HUES64 (cell line): ENCODE measurements around the gene GPR162.

Experiments used
- H3K27ac ChIP-seq: 2 replicates; pipeline ENCODE4 v1.7.0; 2013; ENCODE audit warnings: low read depth, low read length, inconsistent platforms
- H3K27me3 ChIP-seq: 2 replicates; pipeline ENCODE4 v1.6.1; 2013; ENCODE audit warnings: mild to moderate bottlenecking, low read length; ENCODE audit not compliant: insufficient read depth
- H3K36me3 ChIP-seq: 2 replicates; pipeline ENCODE4 v1.6.1; 2013; ENCODE audit warnings: mild to moderate bottlenecking, low read length; ENCODE audit not compliant: insufficient read depth
- H3K4me1 ChIP-seq: 2 replicates; pipeline ENCODE4 v1.6.1; 2013; ENCODE audit warnings: mild to moderate bottlenecking, low read length, moderate library complexity; ENCODE audit not compliant: insufficient read depth
- H3K4me3 ChIP-seq: 2 replicates; pipeline ENCODE4 v1.5.1; 2013; ENCODE audit warnings: mild to moderate bottlenecking, low read length, moderate library complexity
- H3K9ac ChIP-seq: 2 replicates; pipeline ENCODE4 v1.6.1; 2013; ENCODE audit warnings: mild to moderate bottlenecking, low read depth, low read length
- H3K9me3 ChIP-seq: 2 replicates; pipeline ENCODE4 v1.6.1; 2013; ENCODE audit warnings: low read depth, low read length; ENCODE audit not compliant: insufficient read depth
- WGBS: fragments of 150-250, 120-280 bp; methylation state at CpG from one replicate; pipeline ENCODE4 v1.1.7; 2013; ENCODE audit warnings: missing lambda C conversion rate; 5-methylcytosine and 5-hydroxymethylcytosine counted together

GPR162 gene

DNA sequence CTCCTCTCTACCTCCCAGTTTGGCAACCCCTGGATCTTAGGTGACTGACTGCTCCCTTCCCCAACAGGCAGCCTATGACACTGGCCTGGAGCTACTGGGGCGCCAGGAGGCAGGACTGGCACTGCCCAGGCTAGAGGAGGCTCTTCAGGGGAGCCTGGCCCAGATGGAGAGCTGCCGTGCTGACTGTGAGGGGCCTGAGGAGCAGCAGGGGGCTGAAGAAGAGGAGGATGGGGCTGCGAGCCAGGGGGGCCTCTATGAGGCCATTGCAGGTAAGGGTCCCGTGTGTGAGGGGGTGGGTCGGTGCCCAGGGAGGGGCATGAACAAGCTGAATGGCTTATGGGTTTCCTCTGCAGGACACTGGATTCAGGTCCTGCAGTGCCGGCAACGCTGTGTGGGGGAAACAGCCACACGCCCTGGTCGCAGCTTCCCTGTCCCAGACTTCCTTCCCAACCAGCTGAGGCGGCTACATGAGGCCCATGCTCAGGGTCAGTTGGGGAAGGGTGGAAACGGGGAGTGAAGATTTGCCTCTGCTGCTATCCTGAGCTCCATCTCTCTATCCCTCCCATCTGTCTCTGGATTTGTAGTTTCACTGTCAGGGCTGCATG lies 8.8 kb downstream of the GPR162 start:
- Histone ChIP-seq H3K9ac (no peak overlapping the region), H3K27ac (no peak overlapping the region), H3K4me1 (peaks cover 11% of the 10 kb centered on the region), H3K36me3 (peaks cover 49% of the 10 kb centered on the region), H3K4me3 (peak overlapping the region; percentile 97; the same call in 1 of the 2 replicates), H3K27me3 (peaks cover under 1% of the 10 kb centered on the region; the same call in 1 of the 2 replicates), H3K9me3 (no peaks in the 10 kb centered on the region)
- 89% methylated on average over 11 of the region's 11 CpGs for WGBS

DNA sequence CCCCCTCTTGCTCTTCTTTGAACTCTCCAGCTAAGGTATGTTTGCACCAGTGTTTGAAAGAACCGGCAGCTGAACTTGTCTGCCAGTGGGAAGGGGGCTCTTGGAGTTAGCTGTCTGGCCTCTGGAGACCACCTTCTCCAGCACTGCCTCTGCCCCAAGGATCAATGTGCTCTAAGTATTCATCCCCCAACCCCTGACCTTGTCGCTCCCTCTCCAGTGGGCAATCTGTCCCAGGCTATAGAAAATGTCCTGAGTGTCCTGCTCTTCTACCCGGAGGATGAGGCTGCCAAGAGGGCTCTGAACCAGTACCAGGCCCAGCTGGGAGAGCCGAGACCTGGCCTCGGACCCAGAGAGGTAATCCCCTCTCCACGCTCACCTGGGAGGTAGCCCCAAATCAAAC lies 9.4 kb downstream of the GPR162 start:
- Histone ChIP-seq H3K4me1 (peaks cover 11% of the 10 kb centered on the region), H3K9ac (no peak overlapping the region), H3K36me3 (peaks cover 51% of the 10 kb centered on the region), H3K4me3 (no peak overlapping the region), H3K9me3 (no peaks in the 10 kb centered on the region), H3K27me3 (no peaks in the 10 kb centered on the region; the same call in 1 of the 2 replicates), H3K27ac (no peak overlapping the region)
- WGBS, result 91% methylated on average over 6 of the region's 6 CpGs

DNA sequence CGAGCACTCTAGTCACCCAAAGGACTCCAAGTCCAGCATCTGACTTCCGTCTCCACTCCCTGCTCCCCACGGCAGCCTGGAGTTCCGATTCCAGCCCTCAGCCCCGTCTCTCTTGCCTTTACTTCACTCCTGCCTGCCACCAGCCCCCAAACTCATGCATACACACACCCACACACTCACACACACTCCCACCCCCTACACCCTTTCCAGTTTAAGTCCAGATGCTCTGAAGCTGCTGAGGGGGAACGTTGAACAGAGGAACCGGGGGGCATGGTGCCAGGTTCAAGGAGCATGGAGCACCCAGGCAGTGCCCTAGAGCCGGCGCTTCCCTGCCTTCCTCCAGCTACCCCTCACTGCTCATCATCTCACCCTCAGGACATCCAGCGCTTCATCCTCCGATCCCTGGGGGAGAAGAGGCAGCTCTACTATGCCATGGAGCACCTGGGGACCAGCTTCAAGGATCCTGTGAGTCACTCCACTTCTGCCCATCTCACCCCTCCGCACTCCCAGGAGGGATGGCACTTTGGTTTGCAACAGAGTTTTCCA lies 9.9 kb downstream of the GPR162 start:
- no peak overlapping the region for H3K4me3 ChIP-seq
- H3K4me1 ChIP-seq, result peaks cover 11% of the 10 kb centered on the region
- no peaks in the 10 kb centered on the region for H3K27me3 ChIP-seq
- H3K9me3 ChIP-seq, result no peaks in the 10 kb centered on the region
- H3K36me3 ChIP-seq, result peaks cover 57% of the 10 kb centered on the region
- WGBS, result 96% methylated on average over 12 of the region's 12 CpGs
- no peak overlapping the region for H3K27ac ChIP-seq
- no peak overlapping the region for H3K9ac ChIP-seq

DNA sequence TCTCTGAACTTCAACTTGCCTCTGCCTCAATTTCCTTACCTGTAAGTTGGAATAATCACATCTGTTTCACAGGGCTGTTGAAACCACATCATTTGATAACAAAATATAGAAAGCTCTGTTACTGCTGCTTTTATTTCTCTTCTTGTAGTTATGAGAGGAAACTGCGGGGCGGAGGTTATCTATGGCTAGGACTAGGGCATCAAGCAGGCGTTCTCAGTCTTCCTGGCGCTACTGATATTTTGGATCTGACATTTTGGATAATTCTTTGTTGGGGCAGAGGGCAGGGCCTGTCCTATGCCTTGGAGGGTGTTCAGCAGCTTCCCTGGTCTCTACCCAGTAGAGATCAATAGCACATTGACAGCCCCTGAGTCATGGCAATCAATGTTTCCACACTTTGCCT lies 10.5 kb downstream of the GPR162 start:
- Histone ChIP-seq H3K9ac (no peak overlapping the region), H3K36me3 (peaks cover 63% of the 10 kb centered on the region), H3K27ac (no peak overlapping the region), H3K27me3 (no peaks in the 10 kb centered on the region), H3K9me3 (no peaks in the 10 kb centered on the region), H3K4me1 (peaks cover 9% of the 10 kb centered on the region), H3K4me3 (no peak overlapping the region)
- over 99% methylated on average over 4 of the region's 4 CpGs for WGBS

DNA sequence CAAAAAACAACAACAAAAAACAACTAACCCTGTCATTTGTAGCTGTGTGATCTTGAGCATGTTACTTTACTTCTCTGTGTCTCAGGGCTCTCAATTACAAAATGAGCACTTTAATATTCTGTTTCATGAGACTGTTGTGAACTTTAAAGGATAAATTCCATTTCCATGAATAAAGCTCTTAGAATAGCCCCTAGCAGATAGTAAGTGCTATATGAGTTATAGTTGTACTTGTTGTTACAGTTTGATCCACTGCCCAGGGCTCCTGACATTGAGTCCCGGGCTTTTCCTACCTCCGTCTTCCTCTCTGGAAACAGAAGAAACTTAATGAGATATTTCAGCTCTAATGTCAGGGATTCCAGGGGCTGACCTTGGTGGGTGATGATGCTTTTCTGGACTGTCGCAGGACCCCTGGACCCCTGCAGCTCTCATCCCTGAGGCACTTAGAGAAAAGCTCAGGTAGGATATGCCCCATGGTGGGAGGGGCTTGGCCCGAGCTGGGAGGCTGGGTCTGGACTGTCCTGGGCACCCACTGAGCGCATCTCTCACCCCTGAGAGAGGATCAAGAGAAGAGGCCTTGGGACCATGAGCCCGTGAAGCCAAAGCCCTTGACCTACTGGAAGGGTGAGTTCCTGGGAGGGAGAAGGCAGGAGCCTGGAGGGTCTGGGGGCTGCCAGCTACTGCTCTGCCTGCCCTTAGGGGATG lies 11.7 kb downstream of the GPR162 start:
- Histone ChIP-seq H3K27me3 (no peaks in the 10 kb centered on the region), H3K4me3 (no peak overlapping the region), H3K9me3 (no peaks in the 10 kb centered on the region), H3K4me1 (0 out of 2 replicates have a peak, but pooled peaks cover 7% of the 10 kb centered on the region), H3K36me3 (peaks cover 75% of the 10 kb centered on the region), H3K27ac (no peak overlapping the region), H3K9ac (no peak overlapping the region)
- WGBS, result 95% methylated on average over 6 of the region's 6 CpGs

DNA sequence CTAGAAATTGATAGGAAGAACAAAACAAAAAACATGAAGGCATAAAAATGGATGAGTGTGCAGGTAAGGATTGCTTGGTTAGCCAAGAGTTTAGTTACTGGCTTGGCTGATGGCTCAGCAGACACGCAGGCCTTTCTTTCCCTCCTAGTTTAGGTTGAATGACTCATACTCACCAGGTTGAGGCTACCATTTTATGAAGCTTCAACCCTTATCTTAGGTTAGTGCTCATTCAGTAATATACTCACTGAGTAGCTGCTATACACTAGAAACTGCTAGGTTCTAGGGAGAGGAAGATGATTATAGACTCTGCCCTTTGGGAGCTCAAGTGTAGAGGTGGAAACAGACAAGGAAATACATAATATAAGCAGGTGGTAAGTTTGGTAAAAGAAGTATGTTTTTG lies 12.6 kb downstream of the GPR162 start:
- no peak overlapping the region for H3K9ac ChIP-seq
- H3K27me3 ChIP-seq, result no peaks in the 10 kb centered on the region
- no peak overlapping the region for H3K4me3 ChIP-seq
- WGBS, result 78% methylated on average over 1 of the region's 1 CpG
- no peaks in the 10 kb centered on the region for H3K9me3 ChIP-seq
- 0 out of 2 replicates have a peak, but pooled peaks cover 9% of the 10 kb centered on the region for H3K4me1 ChIP-seq
- no peak overlapping the region for H3K27ac ChIP-seq
- peaks cover 84% of the 10 kb centered on the region for H3K36me3 ChIP-seq

DNA sequence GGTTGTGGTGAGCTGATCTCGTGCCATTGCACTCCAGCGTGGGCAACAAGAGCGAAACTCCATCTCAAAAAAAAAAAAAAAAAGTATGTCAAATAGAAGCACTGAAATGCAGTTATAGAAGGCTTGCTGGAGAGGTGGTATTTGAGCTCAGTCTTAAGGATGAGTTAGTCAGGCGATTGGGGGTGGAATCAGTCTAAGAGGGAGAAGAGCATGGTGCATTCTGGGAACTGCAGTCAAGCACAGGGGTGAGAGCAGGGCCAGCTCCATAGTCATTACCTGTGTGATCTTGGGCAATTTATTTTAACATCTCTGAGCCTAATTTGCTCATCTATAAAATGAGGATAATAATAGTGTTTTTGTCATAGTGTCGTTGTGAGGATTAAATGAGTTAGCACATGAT lies 13.3 kb downstream of the GPR162 start:
- Histone ChIP-seq H3K9ac (no peak overlapping the region), H3K27me3 (no peaks in the 10 kb centered on the region), H3K4me3 (no peak overlapping the region), H3K9me3 (no peaks in the 10 kb centered on the region), H3K27ac (no peak overlapping the region), H3K4me1 (peaks cover 12% of the 10 kb centered on the region; the same call in 1 of the 2 replicates), H3K36me3 (peaks cover 88% of the 10 kb centered on the region)
- 89% methylated on average over 5 of the region's 5 CpGs for WGBS

DNA sequence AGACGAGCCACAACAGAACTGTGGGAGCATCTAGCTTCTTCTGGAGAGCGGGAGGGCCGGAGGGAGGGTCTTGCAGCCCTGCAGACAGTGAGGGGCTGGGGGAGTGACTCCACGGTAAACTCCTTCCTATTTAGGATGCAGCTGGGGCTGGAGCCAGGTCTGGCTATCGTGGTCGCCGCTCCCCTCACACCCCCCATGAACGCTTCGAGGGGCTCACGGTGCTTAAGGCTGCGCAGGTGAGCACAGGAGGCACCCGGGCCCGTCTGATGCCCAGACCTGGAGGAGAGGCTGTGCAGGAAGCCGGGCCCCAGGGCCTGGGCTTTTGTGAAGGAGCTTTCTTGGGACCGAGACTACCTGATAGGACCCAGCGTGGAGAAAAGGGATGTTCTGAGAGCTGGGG lies 15.2 kb downstream of the GPR162 start:
- no peak overlapping the region for H3K9ac ChIP-seq
- H3K27ac ChIP-seq, result no peak overlapping the region
- no peaks in the 10 kb centered on the region for H3K9me3 ChIP-seq
- peaks cover 78% of the 10 kb centered on the region for H3K36me3 ChIP-seq
- H3K27me3 ChIP-seq, result no peaks in the 10 kb centered on the region
- WGBS, result 88% methylated on average over 16 of the region's 16 CpGs
- H3K4me1 ChIP-seq, result peaks cover 12% of the 10 kb centered on the region; the same call in 1 of the 2 replicates
- H3K4me3 ChIP-seq, result no peak overlapping the region

DNA sequence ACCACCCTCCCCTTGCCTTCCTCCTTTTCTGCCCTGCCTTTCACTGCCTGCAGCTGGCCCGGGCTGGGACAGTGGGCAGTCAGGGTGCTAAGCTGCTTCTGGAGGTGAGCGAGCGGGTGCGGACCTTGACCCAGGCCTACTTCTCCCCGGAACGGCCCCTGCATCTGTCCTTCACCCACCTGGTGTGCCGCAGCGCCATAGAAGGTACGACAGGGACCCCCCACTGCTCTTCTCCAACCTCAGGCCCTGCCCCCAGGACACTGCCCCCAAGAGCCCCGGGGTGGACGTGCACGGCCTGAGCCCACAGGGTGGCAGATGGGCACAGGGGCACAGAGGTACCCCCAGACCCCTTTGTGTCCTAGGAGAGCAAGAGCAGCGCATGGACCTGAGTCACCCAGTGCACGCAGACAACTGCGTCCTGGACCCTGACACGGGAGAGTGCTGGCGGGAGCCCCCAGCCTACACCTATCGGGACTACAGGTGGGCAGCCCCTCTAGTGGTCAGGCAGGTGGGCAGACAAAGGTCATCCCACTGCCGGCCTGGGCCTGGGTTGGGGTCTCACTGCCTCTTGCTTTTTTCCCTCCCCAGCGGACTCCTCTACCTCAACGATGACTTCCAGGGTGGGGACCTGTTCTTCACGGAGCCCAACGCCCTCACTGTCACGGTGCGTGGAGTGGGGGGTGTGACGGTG lies 15.9 kb downstream of the GPR162 start:
- 94% methylated on average over 26 of the region's 26 CpGs for WGBS
- peaks cover 12% of the 10 kb centered on the region; the same call in 1 of the 2 replicates for H3K4me1 ChIP-seq
- no peaks in the 10 kb centered on the region for H3K27me3 ChIP-seq
- H3K27ac ChIP-seq, result no peak overlapping the region
- H3K9me3 ChIP-seq, result no peaks in the 10 kb centered on the region
- peaks cover 79% of the 10 kb centered on the region for H3K36me3 ChIP-seq
- H3K9ac ChIP-seq, result no peak overlapping the region
- no peak overlapping the region for H3K4me3 ChIP-seq

DNA sequence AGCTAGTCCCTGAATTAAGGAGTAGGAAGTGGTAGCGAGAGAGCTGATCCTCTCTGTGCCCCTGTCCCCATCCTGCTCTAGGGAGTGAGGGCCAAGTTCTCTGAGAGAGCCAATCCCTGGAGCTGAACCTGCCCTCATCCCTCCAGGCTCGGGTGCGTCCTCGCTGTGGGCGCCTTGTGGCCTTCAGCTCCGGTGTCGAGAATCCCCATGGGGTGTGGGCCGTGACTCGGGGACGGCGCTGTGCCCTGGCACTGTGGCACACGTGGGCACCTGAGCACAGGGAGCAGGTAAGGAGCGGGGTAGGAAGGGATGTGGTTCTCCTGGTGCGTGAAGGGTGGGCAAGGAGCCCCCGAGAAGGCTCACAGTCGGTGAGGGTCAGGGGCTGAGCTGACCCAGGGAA lies 17.2 kb downstream of the GPR162 start:
- H3K9ac ChIP-seq, result no peak overlapping the region
- H3K4me1 ChIP-seq, result peaks cover 12% of the 10 kb centered on the region; the same call in 1 of the 2 replicates
- no peak overlapping the region for H3K27ac ChIP-seq
- 94% methylated on average over 16 of the region's 16 CpGs for WGBS
- H3K9me3 ChIP-seq, result no peaks in the 10 kb centered on the region
- no peaks in the 10 kb centered on the region for H3K27me3 ChIP-seq
- no peak overlapping the region for H3K4me3 ChIP-seq
- H3K36me3 ChIP-seq, result peaks cover 76% of the 10 kb centered on the region
